ENCODE measurements around the gene ANKFY1.

ANKFY1 gene

GRCh38 chr17:4143563-4144421 is 120.0 kb downstream of the ANKFY1 start (continued):
- 0 out of 2 replicates have a peak, but pooled peaks have one; percentile 4 for TF ChIP-seq FEZF1 (tag by site-specific recombination; IDR thresholded peaks at IDR 0.05)
- TF ChIP-seq KLF9 (tag by site-specific recombination; IDR thresholded peaks at IDR 0.05; ENCODE audit: low read depth), result peak; percentile 55
- TF ChIP-seq ZBTB49 (tag by site-specific recombination; IDR thresholded peaks at IDR 0.05; ENCODE audit: low read depth), result no peak
- peak; percentile 73 for TF ChIP-seq ZNF600 (tag by site-specific recombination; IDR thresholded peaks at IDR 0.05)
- no peak for TF ChIP-seq ZNF175 (tag by site-specific recombination; IDR thresholded peaks at IDR 0.05)
- TF ChIP-seq ZNF274 (IDR thresholded peaks at IDR 0.05; ENCODE audit: low read length), result no peak
- no peak for TF ChIP-seq ZNF274 (tag by site-specific recombination; IDR thresholded peaks at IDR 0.05; ENCODE audit: borderline replicate concordance)
- no peak for TF ChIP-seq TCF7L2 (IDR thresholded peaks at IDR 0.05; ENCODE audit: borderline replicate concordance, low read depth, low read length)
- no peak for TF ChIP-seq ZNF670 (tag by site-specific recombination; IDR thresholded peaks at IDR 0.05; ENCODE audit: low read depth)
- TF ChIP-seq IKZF3 (tag by site-specific recombination; IDR thresholded peaks at IDR 0.05), result peak; percentile 63; the same call in 1 of the 2 replicates
- peak; percentile 44; the same call in 1 of the 2 replicates for TF ChIP-seq ZBTB11 (tag by site-specific recombination; conservative IDR thresholded peaks at IDR 0.05; ENCODE audit: low read depth)
- TF ChIP-seq ZNF341 (tag by site-specific recombination; IDR thresholded peaks at IDR 0.05; ENCODE audit: low read depth), result peak; percentile 25; the same call in 1 of the 2 replicates
- peak; percentile 76; the same call in 1 of the 2 replicates for TF ChIP-seq ZNF501 (tag by site-specific recombination; IDR thresholded peaks at IDR 0.05)
- no peak for TF ChIP-seq ZNF394 (tag by site-specific recombination; IDR thresholded peaks at IDR 0.05; ENCODE audit: borderline replicate concordance)
- TF ChIP-seq ZNF292 (tag by site-specific recombination; IDR thresholded peaks at IDR 0.05; ENCODE audit: borderline replicate concordance, low read depth), result no peak
- TF ChIP-seq HOXC10 (CRISPR knock-in tag; IDR thresholded peaks at IDR 0.05), result no peak
- TF ChIP-seq BCL6B (tag by site-specific recombination; IDR thresholded peaks at IDR 0.05), result no peak
- no peak for TF ChIP-seq ZNF544 (tag by site-specific recombination; IDR thresholded peaks at IDR 0.05)
- TF ChIP-seq ZNF214 (tag by site-specific recombination; IDR thresholded peaks at IDR 0.05; ENCODE audit: borderline replicate concordance), result no peak
- no peak for TF ChIP-seq ZNF76 (tag by site-specific recombination; IDR thresholded peaks at IDR 0.05; ENCODE audit: borderline replicate concordance, low read depth)
- no peak; the same call in 1 of the 2 replicates for TF ChIP-seq ZNF639 (tag by site-specific recombination; IDR thresholded peaks at IDR 0.05)
- TF ChIP-seq ZNF2 (tag by site-specific recombination; IDR thresholded peaks at IDR 0.05), result no peak; the same call in 1 of the 2 replicates
- TF ChIP-seq SP7 (tag by site-specific recombination; IDR thresholded peaks at IDR 0.05), result peak; percentile 76
- TF ChIP-seq ZNF704 (tag by site-specific recombination; IDR thresholded peaks at IDR 0.05), result no peak
- no peak for TF ChIP-seq ZNF223 (tag by site-specific recombination; IDR thresholded peaks at IDR 0.05)
- peak; percentile 29; the same call in 1 of the 2 replicates for TF ChIP-seq ZNF24 (tag by site-specific recombination; IDR thresholded peaks at IDR 0.05)
- no peak for TF ChIP-seq ZSCAN4 (tag by site-specific recombination; IDR thresholded peaks at IDR 0.05)

Measured in HEK293 (cell line).